GM11168 (cell line): ENCODE results near the gene NDST1.

ENCODE experiments used
- in situ Hi-C: fragments of 300-500 bp; cut with MboI; formaldehyde crosslinking; loops from one replicate; pipeline ENCODE4 v1.12.0; 2022; ENCODE audit warnings: low sequenced_read_pairs; ENCODE audit not compliant: unreplicated experiment

NDST1 gene

GRCh38 chr5:150488519-150489359 is 19.2 kb upstream of the NDST1 start:
- in situ Hi-C loops = no loop called here

- in situ Hi-C loops = no loop called here
Measured at GRCh38 chr5:150489360-150490295, 18.3 kb upstream of the NDST1 start.

- in situ Hi-C loops = no loop called here
Measured at GRCh38 chr5:150490296-150490669, 17.6 kb upstream of the NDST1 start.

GRCh38 chr5:150490754-150491153 is 17.2 kb upstream of the NDST1 start:
- in situ Hi-C loops = no loop called here

DNA sequence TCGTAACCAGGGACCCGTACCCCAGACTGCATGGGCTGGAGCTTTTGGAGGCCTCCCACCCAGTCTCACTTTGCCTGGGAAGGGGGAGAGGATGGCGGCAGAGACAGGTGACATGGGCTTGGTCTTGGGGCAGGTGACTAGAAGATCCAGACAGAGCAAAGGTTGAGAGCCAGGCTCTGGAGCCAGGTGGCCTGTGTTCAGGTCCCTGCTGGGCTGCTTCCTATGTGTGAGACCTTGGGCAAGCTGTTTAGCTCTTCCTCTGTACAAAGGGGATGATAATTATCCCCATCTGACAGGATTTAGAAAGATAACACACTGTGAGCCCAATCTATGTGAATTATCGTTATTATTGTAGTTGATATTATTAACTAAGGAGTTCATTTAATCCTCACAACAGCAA is 16.1 kb upstream of the NDST1 start:
- in situ Hi-C loops = no loop called here

DNA sequence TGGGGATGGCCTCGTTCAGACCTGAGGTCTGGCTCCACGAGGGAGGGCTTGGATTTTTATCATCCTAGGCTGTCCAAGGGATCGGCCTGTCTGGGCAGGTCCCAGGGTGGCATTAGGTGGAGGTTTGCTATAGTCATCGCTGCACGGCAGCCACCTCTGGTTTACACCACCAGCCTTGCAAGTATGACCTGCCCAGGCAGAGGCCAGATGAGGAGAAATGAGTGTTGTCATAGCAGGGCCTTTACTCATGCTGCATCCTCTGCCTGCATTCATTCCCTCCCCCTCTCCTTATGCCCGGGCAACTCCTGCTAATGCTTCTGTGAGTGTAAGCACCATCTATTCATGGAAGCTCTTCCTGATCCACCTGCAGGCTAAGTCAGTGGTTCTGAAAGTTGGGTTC is 15.3 kb upstream of the NDST1 start:
- in situ Hi-C loops = no loop called here

- in situ Hi-C loops = no loop called here
Measured at GRCh38 chr5:150496098-150496497, 11.8 kb upstream of the NDST1 start.

GRCh38 chr5:150496534-150496933 is 11.4 kb upstream of the NDST1 start:
- in situ Hi-C loops = no loop called here

DNA sequence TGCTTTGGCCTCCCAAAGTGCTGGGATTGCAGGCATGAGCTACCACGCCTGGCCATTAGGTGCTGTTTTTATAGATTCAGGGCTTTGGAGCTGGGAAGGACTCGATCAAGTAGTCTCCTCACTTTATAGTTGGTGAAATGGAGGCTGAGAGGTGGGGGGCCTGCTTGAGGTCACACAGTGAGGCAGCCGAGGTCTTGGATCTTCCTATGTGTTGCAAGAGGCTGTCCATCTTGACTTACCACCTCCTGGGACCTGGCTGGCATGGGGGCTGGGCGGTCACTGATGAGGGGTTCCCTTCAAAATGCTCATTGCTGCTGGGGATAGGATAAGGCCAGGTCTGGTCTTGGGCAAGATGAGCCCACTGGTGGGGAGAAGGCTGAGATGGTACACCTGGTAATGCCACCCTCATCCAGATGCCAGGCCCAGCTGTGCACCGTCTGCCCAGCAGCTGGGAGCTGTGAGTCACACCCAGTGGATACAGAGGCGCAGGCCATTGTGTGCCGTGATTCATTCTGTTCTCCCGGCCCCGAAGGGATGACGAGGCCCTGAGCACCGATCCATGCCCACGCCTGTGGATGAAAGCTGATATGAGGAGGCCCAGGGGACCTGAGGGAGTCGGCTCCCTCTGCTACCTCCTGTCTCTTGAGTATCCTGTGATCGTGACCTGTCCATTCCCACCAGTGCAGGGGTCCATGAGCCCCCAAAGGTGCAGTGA is 10.5 kb upstream of the NDST1 start:
- in situ Hi-C loops = no loop called here

GRCh38 chr5:150497989-150498317 is 10.0 kb upstream of the NDST1 start:
- in situ Hi-C loops = no loop called here

DNA sequence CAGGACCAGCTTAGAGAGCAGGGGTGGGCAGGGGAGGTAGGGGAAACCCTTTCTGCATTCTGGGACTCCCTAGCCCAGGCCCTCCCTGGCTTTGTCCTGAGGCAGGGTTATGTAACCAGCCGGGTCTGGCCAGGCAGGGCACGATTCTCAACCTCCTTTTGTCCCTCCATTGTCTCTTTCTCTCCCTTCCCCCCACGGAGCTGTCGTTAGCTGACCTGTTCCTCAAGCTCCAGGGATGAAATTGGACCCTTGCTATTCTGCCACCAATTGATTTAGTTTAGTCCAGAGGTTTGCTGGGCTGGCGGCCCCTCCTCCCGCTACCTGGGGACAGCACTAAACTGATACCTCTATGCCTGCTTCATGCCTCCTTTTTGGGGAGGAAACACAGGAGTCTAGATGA is 9.4 kb upstream of the NDST1 start:
- in situ Hi-C loops = no loop called here

- in situ Hi-C loops = no loop called here
Measured at GRCh38 chr5:150498971-150499370, 9.0 kb upstream of the NDST1 start.

DNA sequence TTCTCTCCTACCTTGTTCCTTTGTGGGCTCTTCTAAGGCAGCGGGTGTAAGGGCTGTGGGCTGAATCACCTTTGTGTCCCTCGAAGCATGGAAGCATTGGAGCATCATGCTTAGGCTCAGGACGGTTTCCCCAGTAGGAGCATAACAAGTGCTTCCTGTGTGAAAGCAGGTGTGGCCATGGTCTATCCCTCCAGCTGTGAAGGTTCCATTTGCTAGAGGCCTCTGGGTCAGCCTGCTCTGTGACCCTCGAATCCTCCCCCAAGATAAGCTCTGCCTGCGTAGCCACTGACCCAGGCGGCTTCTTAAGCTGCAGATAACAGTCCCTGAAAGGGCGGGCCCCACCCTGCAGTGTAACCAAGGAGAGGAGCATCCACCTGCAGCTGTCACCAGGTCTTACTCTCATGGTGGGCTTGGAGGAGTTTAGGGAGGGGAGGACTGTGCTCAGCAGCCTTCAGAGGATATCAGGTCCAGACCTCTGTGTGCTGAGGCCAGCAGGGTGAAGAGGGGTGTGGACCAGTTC is 8.4 kb upstream of the NDST1 start:
- in situ Hi-C loops = no loop called here

DNA sequence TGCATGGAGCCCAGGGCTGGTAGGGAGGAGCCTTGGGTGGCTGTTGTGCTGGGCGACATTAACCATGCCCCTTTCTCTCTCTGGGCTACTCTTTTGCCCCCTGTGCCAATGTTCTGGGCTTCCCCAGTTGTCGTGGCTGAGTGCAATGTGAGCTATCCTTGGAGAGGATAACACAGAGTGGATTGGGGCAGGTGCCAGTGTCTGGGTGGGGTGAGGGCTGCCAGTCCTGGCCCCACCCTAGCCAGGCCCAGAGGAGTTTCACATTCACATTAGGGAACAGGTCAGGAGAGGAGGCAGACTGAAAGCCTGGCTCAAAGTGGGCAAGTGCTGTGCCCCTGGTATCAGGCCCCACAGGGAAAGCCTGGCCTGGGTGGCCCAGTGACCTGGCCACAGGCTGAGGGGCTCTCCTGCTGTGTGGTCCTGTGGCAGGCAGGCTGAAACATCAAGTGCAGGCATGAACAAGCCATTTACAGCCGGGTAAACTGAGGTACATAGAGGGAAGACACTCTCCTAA is 7.5 kb upstream of the NDST1 start:
- in situ Hi-C loops = no loop called here

DNA sequence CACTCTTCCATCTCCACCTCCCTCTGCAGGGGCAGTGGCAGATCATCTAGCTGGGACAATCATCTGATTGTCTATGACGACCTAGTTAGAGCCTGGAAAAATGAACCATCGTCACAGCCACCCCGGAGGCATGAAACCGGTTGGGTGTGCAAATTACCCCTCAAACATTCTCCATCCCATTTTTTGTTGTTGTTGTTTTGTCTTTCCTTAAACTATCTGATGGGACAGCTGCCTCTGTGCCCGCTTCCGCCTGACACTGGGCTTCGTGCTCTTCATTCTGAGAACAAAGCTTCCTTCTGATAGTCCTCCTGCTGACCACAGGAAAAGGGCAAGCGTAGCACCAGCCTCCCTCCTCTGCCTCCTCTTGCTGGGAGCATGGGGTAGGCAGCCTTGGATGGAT is 7.0 kb upstream of the NDST1 start:
- in situ Hi-C loops = no loop called here

DNA sequence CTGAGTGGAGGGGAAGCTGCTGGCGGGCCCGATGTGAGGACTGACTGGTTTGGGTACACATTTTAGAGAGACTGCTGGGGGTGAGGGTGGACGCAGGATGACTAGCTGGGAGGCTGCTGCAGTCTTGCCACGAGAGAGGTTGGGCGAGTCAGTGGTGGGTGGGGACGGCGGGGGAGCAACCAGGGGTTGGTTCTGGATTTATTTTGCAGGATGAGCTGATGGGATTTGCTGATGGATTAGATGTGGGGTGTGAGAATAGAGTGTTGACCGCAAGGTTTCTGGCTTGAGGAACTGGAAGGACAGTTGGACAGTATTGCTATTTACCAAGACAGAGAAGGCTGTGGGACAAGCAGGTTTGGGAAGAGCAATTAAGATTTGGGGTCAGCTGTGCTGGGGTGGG is 5.8 kb upstream of the NDST1 start:
- in situ Hi-C loops = no loop called here

- in situ Hi-C loops = no loop called here
Measured at GRCh38 chr5:150502847-150503246, 5.1 kb upstream of the NDST1 start.

DNA sequence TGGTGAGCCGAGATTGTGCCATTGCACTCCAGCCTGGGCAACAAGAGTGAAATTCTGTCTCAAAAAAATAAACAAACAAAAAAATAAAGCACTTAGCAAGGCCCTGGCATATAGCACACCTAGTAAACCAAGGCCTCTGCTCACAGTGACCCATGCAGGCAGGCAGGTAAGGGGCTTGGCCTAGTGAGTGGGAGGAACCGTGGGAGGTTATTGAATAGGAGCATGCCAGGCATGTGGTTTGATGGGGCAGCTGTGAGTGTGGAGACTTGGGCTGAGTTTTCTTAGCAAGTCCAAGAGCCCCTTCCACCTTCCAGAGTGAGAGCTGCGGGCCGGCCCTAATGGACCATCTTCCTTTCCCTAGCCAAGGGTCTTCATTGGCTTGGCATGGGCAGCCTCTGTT is 4.5 kb upstream of the NDST1 start:
- in situ Hi-C loops = no loop called here

DNA sequence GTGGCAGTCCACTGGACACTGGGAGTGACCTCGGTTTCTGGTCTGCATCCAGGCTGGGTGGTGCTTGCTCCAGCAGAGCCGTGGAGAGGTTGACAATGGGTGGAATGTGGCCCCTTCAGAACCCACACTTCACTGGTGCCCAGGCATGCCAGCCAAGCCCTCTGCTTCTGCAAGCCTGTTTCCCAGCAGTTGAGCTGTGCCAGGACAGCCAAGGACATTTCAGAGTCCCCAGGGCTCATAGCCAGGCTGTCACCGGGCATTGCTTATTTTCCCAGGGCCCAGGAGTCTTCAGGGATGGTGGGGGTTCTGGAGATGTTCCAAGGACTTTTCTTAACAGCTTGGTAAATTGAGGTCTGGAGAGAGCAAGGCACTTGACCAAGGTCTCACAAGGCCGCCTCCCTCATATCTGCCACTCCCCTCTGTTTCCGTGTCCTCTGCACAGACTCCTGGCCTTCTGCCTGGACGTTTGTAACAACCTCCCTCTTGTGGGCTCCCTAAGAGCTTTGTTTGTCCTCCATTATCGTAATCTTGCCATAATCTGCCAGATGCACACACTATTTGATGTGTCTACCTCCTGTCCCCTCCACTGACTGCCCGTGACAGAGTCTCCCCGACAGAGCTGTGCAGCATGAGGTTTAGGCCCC is 3.8 kb upstream of the NDST1 start:
- in situ Hi-C loops = no loop called here

- in situ Hi-C loops = no loop called here
Measured at GRCh38 chr5:150505041-150505511, 2.9 kb upstream of the NDST1 start.
